ENCODE data around the gene NTPCR.

DNA sequence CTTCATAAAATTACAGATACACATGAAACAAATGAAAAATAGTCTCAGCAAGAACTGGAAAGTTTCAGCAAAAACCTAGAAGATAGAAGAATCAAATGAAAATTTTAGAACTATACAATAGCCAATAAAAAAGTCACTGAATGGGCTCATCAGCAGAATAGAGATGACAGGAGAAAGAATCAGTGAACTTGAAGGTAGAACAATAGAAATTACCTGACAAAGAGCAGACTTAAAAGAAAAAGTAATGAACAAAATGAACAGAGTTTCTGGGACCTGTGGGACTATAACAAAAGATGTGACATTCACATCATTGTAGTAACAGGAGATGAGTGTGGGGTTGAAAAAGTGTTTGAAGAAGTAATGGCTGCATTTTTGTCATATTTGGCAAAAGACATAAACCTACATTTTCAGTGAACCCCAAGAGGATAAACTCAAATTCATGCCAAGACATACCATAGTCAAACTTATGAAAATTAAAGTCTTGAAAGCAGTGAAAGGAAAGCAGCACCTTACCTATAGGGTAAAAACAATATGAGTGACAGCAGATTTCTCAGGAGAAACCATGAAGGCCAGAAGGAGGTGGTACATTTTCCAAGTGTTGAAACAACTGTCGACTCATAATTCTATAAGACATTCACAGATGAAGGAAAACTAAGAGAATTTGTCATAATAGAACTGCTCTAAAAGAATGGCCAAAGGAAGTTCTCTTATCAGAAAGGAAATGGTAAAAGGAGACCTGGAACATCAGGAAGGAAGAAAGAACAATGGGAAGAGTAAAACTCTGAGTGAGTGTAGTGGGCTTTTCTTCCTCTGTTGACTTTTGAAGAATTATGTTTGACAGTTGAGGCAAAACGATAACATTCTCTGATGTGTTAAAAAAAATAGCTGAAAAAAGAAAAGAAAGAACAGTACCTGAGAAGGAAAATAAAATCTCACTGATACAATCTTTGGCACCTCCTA is 23.5 kb downstream of the NTPCR start:
- TF ChIP-seq, protein P1, sequence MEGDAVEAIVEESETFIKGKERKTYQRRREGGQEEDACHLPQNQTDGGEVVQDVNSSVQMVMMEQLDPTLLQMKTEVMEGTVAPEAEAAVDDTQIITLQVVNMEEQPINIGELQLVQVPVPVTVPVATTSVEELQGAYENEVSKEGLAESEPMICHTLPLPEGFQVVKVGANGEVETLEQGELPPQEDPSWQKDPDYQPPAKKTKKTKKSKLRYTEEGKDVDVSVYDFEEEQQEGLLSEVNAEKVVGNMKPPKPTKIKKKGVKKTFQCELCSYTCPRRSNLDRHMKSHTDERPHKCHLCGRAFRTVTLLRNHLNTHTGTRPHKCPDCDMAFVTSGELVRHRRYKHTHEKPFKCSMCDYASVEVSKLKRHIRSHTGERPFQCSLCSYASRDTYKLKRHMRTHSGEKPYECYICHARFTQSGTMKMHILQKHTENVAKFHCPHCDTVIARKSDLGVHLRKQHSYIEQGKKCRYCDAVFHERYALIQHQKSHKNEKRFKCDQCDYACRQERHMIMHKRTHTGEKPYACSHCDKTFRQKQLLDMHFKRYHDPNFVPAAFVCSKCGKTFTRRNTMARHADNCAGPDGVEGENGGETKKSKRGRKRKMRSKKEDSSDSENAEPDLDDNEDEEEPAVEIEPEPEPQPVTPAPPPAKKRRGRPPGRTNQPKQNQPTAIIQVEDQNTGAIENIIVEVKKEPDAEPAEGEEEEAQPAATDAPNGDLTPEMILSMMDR (IDR thresholded peaks at IDR 0.05; ENCODE audit: insufficient read depth, low read depth, low read length) = no peak
- TF ChIP-seq EZH2 (IDR thresholded peaks at IDR 0.05; ENCODE audit: insufficient read depth, low read length) = no peak
